Activated CD4-positive, alpha-beta T cell treated with anti-CD3 and anti-CD28 coated beads for 36 hours (primary cell): ENCODE measurements around the gene NPIPB9. TPM values are rescaled to one million over a fixed set of nuclear protein-coding genes. Genes with fewer than 3 reads are reported as not detected.
A peak's percentile ranks its signal among the peaks of the same experiment; 100 is the strongest.
"Not testable (repeated sequence)": the region's sequence is repeated elsewhere in the genome, so short reads cannot be mapped to it uniquely, and the experiment has no call there.

Experiments used
- ATAC-seq: fragments of 200-7000 bp; cut with Tn5 transposase; one replicate; pipeline ENCODE4 v1.10.0; 2021; ENCODE audit warnings: mild to moderate bottlenecking, moderate library complexity
- CTCF ChIA-PET: fragments of 350-600 bp; sonication (Branson Sonifier 250); formaldehyde crosslinking; loops from one replicate; lab custom pipeline; 2021; ENCODE audit warnings: antibody characterized with exemption; lab: Charles Lee
- POLR2A ChIA-PET: fragments of 350-600 bp; sonication (Branson Sonifier 250); formaldehyde crosslinking; loops from one replicate; lab custom pipeline; 2021; ENCODE audit warnings: antibody characterized with exemption, inconsistent platforms; lab: Charles Lee
- DNase-seq: peaks from one replicate; pipeline ENCODE4 v3.0.0-alpha.2; 2020
- H3K27ac Mint-ChIP-seq: one replicate; pipeline ENCODE4 v1.8.0; 2021; ENCODE audit warnings: mixed read lengths
- H3K27me3 Mint-ChIP-seq: one replicate; pipeline ENCODE4 v1.8.0; 2021; ENCODE audit warnings: mixed read lengths
- H3K36me3 Mint-ChIP-seq: one replicate; pipeline ENCODE4 v1.8.0; 2021; ENCODE audit warnings: low read depth, mixed read lengths
- H3K4me1 Mint-ChIP-seq: one replicate; pipeline ENCODE4 v1.8.0; 2021; ENCODE audit warnings: mixed read lengths
- H3K4me3 Mint-ChIP-seq: one replicate; pipeline ENCODE4 v1.8.0; 2021; ENCODE audit warnings: mild to moderate bottlenecking, moderate library complexity, mixed read lengths
- H3K9me3 Mint-ChIP-seq: one replicate; pipeline ENCODE4 v1.8.0; 2021; ENCODE audit warnings: low read depth, mixed read lengths
- intact Hi-C, 2 experiments: fragments of 100-400 bp; cut with DNase I in 1 of 2; cut with micrococcal nuclease in 1 of 2; formaldehyde crosslinking; loops; one replicate each; pipeline versions ENCODE4 v1.14.2 to v1.15.1; 2022 to 2024; cut with DNase I, micrococcal nuclease
- total RNA-seq, 2 experiments: library from RNA; stranded (reverse); gene quantifications; one replicate each; pipeline ENCODE4 v1.2.3, GENCODE V29; 2021

NPIPB9 gene
- under 1 TPM; 0.83 to 0.91 TPM for total RNA-seq

DNA sequence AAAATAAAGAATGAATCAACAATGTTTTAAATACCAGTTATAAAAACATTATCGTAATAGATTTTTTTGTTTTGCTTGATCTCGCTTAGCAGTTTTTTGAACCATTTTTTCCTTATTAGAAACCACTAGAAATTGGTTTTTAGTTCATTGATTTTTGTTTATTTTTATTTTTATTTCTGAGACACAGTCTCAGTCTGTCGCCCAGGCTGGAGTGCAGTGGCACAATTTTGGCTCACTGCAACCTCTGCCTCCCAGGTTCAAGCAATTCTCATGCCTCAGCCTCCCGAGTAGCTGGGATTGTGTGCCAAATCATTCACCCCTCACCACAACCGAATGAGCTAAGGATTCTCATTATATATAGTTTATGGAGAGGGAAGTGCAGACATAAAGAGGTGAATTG, at the start of gene NPIPB9:
NPIPB9 (plus strand) TSS at position 301 of the 400 bp plus-strand sequence.
- H3K27ac Mint-ChIP-seq, CTCF ChIA-PET, ATAC-seq, H3K36me3 Mint-ChIP-seq, DNase-seq, intact Hi-C loops, H3K4me1 Mint-ChIP-seq, H3K27me3 Mint-ChIP-seq, H3K9me3 Mint-ChIP-seq, POLR2A ChIA-PET, H3K4me3 Mint-ChIP-seq: not testable (repeated sequence)

DNA sequence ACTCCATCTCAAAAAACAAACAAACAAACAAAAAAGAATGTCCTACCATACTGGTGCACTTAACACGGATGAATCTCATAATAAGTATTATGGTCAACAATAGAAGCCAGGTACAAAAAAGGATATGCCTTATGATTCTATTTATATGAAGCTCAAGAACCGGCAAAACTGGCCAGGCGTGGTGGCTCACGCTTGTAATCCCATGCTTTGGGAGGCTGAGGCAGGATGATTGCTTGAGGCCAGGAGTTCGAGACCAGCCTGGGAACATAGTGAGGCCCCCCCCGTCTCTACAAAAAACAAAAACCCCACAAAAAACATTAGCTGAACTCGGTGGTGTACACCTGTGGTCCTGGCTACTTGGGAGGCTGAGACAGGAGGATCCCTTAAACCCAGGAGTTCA, 47.3 kb upstream of the NPIPB9 start:
- H3K4me3 Mint-ChIP-seq, DNase-seq, POLR2A ChIA-PET, H3K27me3 Mint-ChIP-seq, intact Hi-C loops, H3K36me3 Mint-ChIP-seq, ATAC-seq, H3K27ac Mint-ChIP-seq, H3K9me3 Mint-ChIP-seq, H3K4me1 Mint-ChIP-seq, CTCF ChIA-PET: not testable (repeated sequence)

DNA sequence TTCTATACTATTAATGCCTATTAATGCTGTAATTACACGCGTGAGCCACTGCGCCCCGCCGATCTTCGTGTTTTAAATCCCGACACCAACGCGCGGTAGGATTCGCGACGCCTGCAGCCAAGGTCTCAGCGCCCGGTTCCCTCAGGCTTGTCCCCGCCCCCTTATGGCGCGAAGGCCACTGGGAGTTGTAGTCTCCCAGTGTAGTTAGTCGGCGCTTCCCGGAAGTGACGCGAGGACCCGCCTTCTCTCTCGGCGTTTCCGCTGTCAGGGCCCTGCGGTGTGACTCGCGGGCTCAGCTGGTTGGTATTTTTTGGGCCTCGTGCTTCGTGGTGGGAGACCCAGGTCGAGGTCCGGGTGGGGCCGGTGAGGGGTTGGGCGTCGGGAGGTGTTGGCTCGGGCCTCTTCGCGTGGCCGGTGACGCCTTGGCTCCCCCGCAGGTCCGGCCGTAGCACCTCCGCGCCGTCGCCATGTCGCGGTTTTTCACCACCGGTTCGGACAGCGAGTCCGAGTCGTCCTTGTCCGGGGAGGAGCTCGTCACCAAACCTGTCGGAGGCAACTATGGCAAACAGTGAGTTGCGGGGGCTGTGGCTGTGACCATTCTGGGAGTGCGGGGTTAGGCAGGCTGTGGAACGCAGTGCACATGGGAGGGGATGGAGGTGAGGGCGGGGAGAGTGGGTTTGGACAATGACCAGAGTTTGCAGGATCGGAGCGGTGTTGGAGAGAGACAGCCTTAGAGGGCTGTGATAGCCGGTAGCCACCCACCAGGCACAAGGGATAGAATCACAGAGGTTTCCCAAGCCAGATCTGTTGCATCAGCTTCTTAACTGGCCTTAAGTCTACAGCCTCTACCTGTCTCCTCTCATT, 40.1 kb upstream of the NPIPB9 start, which contains the start of gene EIF3C:
EIF3C (plus strand) TSS at position 245 of the 864 bp plus-strand sequence; CDS start at position 468, 223 bp downstream.
- H3K27me3 Mint-ChIP-seq, H3K36me3 Mint-ChIP-seq, H3K27ac Mint-ChIP-seq, CTCF ChIA-PET, DNase-seq, intact Hi-C loops, H3K4me1 Mint-ChIP-seq, POLR2A ChIA-PET, H3K9me3 Mint-ChIP-seq: not testable (repeated sequence)
- H3K4me3 Mint-ChIP-seq = peak within 1 kb of the TSS; percentile 62
- ATAC-seq = peak; percentile 99

DNA sequence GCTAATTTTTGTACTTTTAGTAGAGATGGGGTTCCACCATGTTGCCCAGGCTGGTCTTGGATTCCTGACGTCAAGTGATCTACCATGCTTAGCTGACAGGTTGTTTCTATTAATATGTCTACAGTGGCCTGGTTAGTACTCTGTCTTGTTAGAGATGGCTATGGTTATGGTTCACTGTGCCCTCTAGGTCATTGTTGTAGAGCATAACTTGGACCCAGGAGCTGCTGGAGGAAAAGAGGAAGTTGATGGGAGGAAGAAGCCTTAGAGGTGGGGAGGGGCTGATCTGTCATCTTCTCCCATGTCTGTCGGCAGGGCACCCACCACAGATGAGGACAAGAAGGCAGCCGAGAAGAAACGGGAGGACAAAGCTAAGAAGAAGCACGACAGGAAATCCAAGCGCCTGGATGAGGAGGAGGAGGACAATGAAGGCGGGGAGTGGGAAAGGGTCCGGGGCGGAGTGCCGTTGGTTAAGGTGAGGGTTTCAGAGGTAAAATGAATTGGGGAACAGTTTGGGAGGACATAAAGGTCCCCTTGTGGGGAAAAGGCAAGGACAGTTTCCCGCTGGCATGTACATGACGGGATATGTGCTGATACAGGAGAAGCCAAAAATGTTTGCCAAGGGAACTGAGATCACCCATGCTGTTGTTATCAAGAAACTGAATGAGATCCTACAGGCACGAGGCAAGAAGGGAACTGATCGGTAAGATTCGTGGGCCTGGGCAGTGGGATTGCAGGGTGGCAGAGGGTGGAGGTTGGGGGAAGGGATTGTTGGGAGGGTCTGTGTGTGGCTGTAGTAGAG, 28.5 kb upstream of the NPIPB9 start:
- ATAC-seq, intact Hi-C loops, H3K4me3 Mint-ChIP-seq, CTCF ChIA-PET, H3K4me1 Mint-ChIP-seq, H3K27ac Mint-ChIP-seq, H3K27me3 Mint-ChIP-seq, H3K36me3 Mint-ChIP-seq, POLR2A ChIA-PET, DNase-seq, H3K9me3 Mint-ChIP-seq: not testable (repeated sequence)

DNA sequence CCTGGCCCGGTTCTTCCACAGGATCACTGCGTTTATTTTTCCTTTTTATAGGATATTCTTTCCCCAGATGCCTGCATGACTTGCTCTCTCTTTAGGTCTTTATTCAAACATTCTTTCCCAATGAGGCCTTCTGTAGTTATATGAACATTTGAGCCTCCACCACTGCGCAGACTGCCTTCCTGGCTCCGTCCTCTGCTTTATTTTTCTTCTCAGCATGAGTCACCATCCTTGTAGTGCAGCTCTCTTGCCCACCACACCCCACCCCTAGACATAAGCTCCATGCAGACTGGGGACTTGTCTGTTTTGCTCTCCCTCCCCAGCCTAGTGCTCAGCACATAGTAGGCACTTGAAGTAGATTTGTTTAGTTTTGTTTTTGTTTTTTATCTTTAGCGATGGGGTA, 20.3 kb upstream of the NPIPB9 start:
- POLR2A ChIA-PET, intact Hi-C loops, H3K27ac Mint-ChIP-seq, H3K36me3 Mint-ChIP-seq, CTCF ChIA-PET, H3K4me1 Mint-ChIP-seq, H3K9me3 Mint-ChIP-seq, DNase-seq, H3K4me3 Mint-ChIP-seq, H3K27me3 Mint-ChIP-seq, ATAC-seq: not testable (repeated sequence)

DNA sequence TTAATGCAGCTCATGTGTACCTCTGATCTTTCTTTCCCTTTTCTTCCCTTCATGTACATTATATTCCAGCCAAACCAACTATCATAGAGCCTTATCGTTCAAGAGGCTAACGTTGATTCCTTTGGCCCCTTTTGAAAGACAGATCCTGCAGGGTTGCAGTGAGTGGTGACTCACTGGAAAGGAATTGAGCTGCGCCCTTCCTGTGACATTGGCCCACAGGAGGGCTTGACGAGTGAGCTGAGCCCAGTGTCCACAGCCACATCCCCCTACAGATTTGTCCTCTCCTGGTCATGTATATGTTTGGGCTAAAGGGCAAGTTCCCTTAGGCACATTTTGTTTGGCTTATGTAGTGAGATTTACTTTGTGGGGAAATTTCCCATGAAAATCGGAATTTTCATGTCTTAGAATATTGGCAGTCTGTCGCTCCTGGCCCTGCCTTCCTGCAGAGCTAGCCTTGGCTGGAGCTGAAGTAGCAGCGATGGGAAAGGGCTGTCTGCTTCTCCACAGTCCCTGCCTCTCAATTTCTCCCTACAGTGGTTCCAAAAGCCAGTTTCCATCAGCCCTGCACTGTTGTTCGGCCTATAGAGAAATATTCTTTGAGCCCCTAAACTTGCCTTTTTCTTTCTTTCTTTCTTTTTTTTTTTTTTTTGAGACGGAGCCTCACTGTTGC, 19.0 kb upstream of the NPIPB9 start:
- POLR2A ChIA-PET, H3K9me3 Mint-ChIP-seq, H3K27me3 Mint-ChIP-seq, intact Hi-C loops, ATAC-seq, H3K4me1 Mint-ChIP-seq, DNase-seq, CTCF ChIA-PET, H3K36me3 Mint-ChIP-seq, H3K4me3 Mint-ChIP-seq, H3K27ac Mint-ChIP-seq: not testable (repeated sequence)

DNA sequence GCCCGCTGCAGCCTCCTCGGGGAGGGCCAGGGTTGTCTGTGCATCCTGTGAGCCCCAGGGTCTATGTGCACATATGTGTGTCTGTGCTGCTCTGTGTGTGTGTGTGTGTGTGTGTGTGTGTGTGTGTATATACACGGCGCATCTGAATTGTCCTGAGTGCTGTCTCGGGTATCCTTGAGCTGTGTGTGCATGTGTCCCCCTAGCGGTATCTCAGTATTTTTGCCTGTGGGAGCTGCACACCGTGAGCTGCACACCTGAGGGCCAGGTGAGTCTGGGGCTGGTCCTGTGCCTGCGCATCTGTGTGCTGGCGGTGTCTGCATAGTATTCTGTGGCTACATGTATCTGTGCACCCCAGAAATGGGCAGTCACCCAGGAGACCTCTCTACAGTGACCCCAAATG, 11.8 kb upstream of the NPIPB9 start:
- H3K27me3 Mint-ChIP-seq, H3K4me1 Mint-ChIP-seq, intact Hi-C loops, DNase-seq, H3K36me3 Mint-ChIP-seq, POLR2A ChIA-PET, H3K4me3 Mint-ChIP-seq, H3K9me3 Mint-ChIP-seq, CTCF ChIA-PET, H3K27ac Mint-ChIP-seq: not testable (repeated sequence)
- ATAC-seq = peak; percentile 71

DNA sequence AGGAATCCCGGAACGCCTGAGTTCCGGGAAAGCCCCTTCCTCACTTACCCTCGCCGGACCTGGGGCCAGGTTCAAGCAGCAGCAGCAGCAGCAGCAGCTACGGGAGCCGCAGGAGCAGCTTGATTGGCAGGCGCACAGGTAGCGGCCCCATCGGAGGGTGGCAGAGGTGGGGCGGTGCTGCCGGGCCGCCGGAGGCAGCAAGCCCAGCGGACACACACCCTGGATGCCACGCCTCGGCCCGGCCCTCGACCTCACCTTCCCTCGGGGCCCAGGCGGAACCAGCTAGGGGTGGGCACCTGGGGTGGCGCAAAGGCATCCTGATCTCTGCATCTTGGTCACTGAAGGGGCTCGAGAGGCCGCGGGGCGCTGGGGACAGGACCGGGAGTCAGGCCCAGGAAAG, 11.0 kb upstream of the NPIPB9 start:
- CTCF ChIA-PET, DNase-seq, H3K4me3 Mint-ChIP-seq, H3K27me3 Mint-ChIP-seq, H3K4me1 Mint-ChIP-seq, H3K27ac Mint-ChIP-seq, POLR2A ChIA-PET, intact Hi-C loops, H3K9me3 Mint-ChIP-seq, H3K36me3 Mint-ChIP-seq, ATAC-seq: not testable (repeated sequence)

DNA sequence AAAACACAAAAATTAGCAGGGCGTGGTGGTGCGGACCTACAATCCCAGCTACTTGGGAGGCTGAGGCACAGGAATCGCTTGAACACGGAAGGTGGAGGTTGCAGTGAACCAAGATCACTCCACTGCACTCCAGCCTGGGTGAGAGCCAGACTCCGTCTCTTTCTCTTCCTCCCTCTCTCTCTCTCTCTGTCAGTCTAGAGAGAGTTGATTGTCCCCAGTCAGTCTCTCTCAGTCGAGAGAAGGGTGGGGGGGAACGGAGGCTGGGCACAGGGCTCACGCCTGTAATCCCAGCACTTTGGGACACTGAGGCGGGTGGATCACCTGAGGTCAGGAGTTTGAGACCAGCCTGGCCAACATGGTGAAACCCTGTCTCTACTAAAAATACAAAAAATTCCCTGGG, 10.3 kb upstream of the NPIPB9 start:
- H3K9me3 Mint-ChIP-seq, H3K36me3 Mint-ChIP-seq, H3K4me3 Mint-ChIP-seq, H3K4me1 Mint-ChIP-seq, H3K27me3 Mint-ChIP-seq, CTCF ChIA-PET, POLR2A ChIA-PET, ATAC-seq, H3K27ac Mint-ChIP-seq, intact Hi-C loops, DNase-seq: not testable (repeated sequence)

DNA sequence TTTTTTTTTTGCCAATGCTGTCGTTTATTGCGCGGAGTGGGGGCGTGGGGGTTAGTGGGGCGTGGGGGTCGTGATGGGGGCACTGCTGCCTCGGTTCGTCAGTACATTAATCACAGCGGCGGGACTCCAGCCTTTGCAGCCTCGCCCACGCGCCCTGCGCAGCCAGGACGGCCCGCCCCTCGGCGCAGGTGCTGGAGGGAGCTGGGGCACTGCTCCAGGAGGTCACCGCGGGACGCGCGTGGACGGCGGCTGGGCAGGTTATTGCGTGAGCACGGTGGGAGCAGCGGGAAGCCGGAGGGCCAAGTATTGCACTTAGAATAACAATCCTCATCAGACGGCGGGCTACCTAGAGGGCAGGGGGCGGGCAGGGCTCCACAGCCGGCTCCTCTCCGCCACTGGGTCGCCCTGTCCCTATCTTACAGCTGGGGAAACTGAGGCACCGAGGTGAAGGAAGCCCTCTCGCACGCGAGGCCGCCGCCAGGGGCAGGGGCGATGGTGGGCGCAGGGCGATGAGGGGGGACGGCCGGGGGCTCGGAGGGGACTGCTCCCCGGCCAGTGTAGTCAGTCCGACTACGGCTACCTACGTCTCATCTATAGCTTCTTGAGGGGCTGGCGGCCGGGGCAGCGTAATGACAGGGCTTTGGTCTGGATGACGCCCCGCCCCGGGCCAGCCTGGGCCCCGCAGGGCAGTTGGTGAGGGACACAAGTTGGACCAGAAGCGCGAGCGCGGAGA, 4.8 kb upstream of the NPIPB9 start:
- H3K27ac Mint-ChIP-seq, H3K4me3 Mint-ChIP-seq, H3K4me1 Mint-ChIP-seq, H3K27me3 Mint-ChIP-seq, CTCF ChIA-PET, DNase-seq, H3K9me3 Mint-ChIP-seq, H3K36me3 Mint-ChIP-seq, POLR2A ChIA-PET, ATAC-seq, intact Hi-C loops: not testable (repeated sequence)

DNA sequence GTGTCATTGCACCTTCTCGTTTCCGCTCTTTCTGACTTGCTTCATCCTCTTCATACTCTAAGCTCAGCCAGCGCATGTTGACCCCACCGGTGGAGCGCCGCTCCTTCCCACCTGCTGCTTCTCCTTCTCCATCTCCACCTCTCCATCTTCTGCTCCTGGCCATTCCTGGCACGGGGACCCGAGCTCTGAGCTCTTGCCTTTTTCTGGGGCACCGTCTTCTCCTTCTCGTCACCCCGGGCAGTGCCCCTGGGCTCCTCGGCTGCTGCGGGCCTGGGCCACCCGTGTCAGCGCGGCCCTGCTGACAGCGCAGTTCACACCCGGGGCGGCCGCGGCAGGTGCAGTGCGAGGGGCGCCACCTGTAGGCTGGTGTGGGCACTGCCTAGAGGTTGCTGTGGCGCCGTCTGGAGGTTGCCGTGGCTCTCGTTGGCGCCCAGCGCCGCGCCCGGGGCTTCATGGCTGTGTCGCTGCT, 1.6 kb upstream of the NPIPB9 start:
- H3K27ac Mint-ChIP-seq, H3K4me3 Mint-ChIP-seq, H3K27me3 Mint-ChIP-seq, CTCF ChIA-PET, H3K36me3 Mint-ChIP-seq, intact Hi-C loops, H3K4me1 Mint-ChIP-seq, POLR2A ChIA-PET, H3K9me3 Mint-ChIP-seq: not testable (repeated sequence)
- ATAC-seq = peak; percentile 99
- peak; percentile 56 for DNase-seq
